ENCODE results near the gene CREBL2.
A peak's percentile ranks its signal among the peaks of the same experiment; 100 is the strongest.
"Not testable (repeated sequence)": the region's sequence is repeated elsewhere in the genome, so short reads cannot be mapped to it uniquely, and the experiment has no call there.

The CREBL2 gene

DNA sequence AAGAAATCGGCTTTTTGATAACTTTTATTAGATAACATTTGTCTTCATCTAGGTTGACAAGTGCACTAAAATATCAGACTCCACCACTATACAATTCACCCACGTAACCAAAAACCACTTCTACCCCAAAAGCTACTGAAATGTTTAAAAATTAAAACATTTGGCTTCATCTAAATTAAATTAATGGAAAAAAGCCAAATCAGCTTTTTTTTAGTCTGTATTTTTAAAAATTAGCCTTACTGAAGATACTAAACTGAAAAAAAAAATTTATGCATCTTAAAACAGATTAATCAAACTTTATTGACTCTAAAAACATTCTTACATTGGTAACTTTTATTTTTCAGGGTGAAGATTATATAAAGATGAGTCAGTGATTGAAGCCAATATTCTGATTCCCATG, 30.0 kb downstream of the CREBL2 start:
- DNase-seq = no peak

GRCh38 chr12:12642916-12643315, 31.2 kb downstream of the CREBL2 start:
- no peak for DNase-seq

- DNase-seq = peak; percentile 14 to 29
Observed at GRCh38 chr12:12645485-12645884, 33.8 kb downstream of the CREBL2 start.

DNA sequence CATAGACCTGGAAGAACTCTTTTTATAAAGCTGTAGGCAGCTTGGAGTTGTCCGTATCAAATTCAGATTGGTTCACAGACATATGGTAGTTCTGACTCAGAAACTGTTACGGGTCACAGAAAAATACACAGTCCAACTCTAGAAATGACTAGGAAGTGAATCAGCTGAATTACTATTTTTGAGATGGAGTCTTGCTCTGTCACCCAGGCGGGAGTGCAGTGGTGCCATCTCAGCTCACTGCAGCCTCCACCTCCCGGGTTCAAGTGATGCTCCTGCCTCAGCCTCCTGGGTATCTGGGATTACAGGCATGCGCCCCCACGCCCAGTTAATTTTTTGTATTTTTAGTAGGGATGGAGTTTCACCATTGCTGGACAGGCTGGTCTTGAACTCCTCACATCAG, 34.3 kb downstream of the CREBL2 start:
- DNase-seq = peak in 1 of 2 donors; percentile 14

DNA sequence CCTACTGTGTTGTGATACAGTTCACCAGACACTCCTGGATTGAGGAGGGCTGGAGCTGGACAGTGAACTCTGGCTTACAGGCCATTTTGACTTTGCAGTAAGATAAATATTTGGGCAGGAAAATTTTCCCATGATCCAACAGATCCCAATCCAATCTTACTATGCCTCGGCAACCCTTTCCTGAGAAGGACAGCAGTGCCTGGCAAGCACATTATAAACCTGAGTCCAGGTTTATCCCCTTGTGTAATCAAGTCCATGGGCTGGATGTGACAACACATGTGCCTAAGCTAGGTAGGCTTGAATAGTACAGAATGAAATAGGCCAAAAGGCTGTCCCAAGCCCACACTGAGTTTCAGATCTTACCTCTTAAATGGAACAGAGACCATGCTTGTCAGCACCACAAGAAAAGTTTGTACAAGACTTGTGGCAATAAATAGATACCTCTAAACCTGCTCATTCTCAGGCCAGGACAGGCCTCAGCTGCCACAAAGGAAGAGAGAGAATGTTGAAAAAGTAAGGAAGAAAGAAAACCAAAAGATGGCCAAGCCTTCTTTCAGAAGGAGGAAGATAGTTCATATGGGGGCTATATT, 34.9 kb downstream of the CREBL2 start:
- no peak for DNase-seq

GRCh38 chr12:12648284-12648683, 36.6 kb downstream of the CREBL2 start:
- DNase-seq = no peak

DNA sequence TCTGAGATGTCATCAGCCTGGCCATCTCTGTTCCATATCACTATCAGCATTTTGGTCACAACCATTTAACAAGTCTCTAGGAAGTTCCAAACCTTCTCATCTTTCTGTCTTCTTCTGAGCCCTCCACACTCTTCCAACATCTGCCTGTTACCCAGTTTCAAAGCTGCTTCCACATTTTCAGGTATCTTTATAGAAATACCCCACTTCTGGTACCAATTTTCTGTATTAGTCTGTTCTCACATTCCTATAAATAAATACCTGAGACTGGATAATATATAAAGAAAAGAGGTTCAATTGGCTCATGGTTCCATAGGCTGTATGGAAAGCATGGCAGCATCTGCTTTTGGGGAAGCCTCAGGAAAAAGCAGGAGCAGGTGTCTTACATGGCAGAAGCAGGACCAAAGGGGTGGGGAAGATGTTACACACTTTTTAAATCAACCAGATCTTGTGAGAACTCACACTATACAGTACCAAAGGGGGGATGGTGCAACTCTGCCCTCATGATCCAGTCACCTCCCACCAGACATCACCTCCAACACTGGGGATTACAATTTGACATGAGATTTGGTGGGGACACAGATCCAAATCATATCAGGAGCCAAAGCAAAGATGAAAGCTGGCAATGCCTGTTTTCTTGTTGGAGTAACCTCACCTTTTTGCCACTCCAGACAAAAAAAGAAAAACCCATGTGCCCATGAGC, 37.4 kb downstream of the CREBL2 start:
- DNase-seq = no peak

- no peak for DNase-seq
Observed at GRCh38 chr12:12651752-12652151, 40.1 kb downstream of the CREBL2 start.

DNA sequence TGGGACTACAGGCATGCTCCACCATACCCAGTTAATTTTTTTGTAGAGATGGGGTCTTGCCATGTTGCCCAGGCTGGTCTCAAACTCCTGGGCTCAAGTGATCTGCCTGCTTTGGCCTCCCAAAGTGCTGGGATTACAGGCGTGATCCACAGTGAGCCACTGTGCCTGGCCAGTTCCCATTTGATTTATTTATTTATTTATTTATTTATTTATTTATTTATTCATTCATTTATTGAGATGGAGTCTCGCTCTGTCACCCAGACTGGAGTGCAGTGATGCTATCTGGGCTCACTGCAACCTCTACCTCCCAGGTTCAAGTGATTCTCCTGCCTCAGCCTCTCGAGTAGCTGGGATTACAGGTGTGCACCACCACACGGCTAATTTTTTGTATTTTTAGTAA, 41.0 kb downstream of the CREBL2 start:
- DNase-seq = not testable (repeated sequence)

GRCh38 chr12:12653922-12654321, 42.2 kb downstream of the CREBL2 start:
- DNase-seq = no peak

- DNase-seq = no peak
Observed at GRCh38 chr12:12654691-12655460, 43.2 kb downstream of the CREBL2 start.

DNA sequence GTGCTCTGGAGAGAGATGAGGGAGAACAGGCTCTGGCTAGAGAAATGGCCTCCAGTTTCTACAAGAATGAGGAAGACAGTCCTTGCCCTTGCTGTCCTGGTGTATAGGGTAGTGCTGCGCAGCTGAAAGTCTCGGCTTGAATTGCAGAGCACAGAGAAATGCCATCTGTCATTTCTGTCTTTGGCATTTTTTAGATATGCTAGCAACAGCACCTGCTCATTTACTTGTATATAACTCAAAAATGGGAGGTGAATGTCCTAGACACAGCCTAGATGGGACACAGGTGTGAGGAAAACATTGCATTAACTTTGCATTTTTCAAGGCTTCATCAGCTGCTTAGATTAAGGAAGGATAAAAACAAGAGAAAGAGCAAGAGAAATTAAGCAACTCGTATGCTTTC, 48.5 kb downstream of the CREBL2 start:
- no peak for DNase-seq

- no peak for DNase-seq
Observed at GRCh38 chr12:12661086-12661856, 49.6 kb downstream of the CREBL2 start.

DNA sequence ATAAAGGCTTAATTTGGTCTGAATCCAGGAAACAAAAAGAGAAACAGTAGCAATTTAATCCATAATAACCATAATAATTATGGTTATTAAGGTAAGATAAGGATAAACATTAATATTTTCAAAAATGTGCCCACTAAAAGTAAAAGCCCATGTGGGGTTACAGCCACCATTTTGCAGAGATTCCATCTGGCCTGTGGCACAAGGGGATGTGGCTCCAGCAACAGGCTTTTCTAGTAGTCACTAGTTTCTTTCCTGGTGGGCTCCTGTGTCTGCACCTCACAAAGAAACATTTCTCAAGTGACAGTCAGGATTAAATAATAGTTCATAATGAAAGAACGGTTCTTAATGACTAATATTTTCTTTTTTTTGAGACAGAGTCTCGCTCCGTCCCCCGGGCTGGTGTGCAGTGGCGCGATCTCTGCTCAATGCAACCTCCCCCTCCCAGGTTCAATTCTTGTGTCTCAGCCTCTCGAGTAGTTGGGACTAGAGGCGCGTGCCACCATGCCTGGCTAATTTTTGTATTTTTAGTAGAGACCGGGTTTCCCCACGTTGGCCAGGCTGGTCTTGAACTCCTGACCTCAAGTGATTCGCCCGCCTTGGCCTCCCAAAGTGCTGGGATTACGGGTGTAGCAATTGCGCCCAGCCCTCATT, 52.1 kb downstream of the CREBL2 start:
- no peak for DNase-seq

- no peak for DNase-seq
Observed at GRCh38 chr12:12665194-12665593, 53.5 kb downstream of the CREBL2 start.

DNA sequence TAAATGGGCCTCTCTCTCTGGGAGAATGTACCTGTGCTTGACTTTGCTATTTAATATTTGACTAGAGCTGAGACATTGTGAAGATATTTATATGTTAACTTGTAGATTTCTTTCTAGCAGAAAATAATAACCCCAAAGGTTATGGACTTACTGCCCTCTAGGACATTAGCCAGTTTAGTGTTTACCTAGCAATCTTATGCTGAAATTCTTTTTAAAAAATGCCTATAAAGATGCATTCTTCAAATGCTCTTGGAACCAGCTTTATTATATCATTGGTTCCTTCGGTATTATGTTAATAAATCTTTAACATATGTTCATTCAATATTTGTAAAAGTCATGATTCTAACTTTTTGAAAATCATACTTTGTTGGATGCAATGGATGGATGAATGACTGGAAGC, 56.3 kb downstream of the CREBL2 start:
- no peak for DNase-seq

DNA sequence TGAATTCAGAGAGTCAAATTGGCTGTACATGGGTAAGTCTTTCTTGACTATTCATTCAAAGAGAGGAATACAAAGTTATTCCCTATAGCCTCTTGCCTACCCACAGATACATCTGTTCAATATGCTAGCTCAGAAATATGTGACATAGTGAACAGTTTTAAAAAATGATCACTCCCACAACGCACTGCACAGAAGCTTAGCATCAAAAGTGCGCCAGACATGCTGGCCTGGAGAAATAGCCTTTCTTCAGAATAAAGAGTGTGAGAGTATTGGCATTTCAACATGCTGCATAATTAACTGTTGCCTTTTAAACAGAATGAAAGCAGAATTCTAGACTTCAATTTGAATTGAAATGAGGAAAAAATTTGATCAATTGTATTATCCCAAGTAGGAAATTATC, 57.3 kb downstream of the CREBL2 start:
- no peak for DNase-seq

DNA sequence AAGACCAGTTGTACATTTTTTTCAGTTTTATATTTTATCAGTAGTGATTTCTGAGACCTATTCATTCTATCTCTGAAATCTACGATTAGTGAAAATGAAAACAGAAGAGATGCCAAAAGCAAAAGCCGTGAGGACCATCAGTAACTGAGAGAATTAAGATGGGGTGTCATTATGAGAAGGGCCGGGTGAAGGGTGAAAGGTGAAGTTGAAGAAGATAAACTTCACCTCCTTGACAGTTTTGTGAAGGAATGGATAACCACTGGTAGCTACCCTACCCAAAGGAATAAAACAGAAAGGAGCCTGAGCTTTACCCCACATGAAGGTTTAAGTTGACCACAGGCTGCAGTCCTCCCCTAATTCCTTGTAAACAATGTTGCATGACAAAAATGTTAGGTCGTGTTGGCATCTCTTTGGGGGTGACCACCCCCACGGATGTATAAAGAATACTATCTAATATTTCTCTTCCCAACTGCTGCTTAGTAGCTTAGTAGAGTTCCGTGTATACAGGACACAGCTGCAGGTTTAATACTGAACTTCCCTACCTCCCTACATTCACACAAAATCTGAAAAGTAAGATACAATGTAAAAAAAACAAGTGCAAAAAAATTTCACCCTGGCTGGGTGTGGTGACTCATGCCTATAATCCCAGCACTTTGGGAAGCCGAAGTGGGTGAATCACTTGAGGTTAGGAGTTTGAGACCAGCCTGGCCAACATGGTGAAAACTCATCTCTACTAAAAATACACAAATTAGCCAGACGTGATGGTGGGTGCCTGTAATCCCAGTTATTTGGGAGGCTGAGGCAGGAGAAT, 60.4 kb downstream of the CREBL2 start:
- DNase-seq = no peak

GRCh38 chr12:12673296-12673695, 61.6 kb downstream of the CREBL2 start:
- no peak for DNase-seq

DNA sequence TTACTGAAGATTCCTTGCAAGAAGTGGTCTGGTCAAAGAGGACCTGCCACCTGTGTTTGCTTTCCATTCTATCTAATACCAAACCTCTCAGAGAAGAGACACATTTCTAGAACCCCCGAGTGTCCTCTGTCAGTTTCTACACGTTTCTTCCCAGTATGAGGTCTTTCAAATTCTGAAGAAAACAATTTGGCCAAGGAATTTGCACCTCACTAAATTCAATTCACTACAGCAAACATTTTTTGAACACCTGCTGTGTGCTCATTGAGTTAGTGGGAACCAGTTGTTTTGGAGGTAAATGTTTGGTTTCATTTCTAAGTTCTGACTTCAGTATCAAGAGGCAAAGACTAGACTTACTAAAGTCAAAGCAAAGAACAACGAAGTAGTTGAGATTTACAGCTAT, 64.9 kb downstream of the CREBL2 start:
- DNase-seq = no peak

GRCh38 chr12:12681061-12681765, 69.5 kb downstream of the CREBL2 start:
- DNase-seq = no peak
